Astrocyte of the cerebellum (primary cell): ENCODE results near the gene ZNF736.
"Not testable (repeated sequence)": the region's sequence is repeated elsewhere in the genome, so short reads cannot be mapped to it uniquely, and the experiment has no call there.

Experiments used
- DNase-seq: peaks from one replicate; pipeline ENCODE4 v3.0.0-alpha.2; 2011; ENCODE audit warnings: low read depth
- H3K4me3 ChIP-seq: 2 replicates; pipeline ENCODE4 v1.5.1; 2011; ENCODE audit warnings: mild to moderate bottlenecking, low read depth, low read length, moderate library complexity
- CTCF ChIP-seq: IDR thresholded peaks from 2 replicates; pipeline ENCODE4 v1.5.1; 2012; ENCODE audit warnings: low read length, low read depth, moderate library complexity, mild to moderate bottlenecking; ENCODE audit errors: missing control alignments
- in situ Hi-C: cut with HindIII; loops from 2 replicates; pipeline ENCODE4 v1.10.0; 2017; ENCODE audit warnings: low sequenced_read_pairs

Gene ZNF736

GRCh38 chr7:64320547-64321513 lies 7.1 kb downstream of the ZNF736 start:
- in situ Hi-C loops = no loop called here
- H3K4me3 ChIP-seq = no peak overlapping the region
- no peak for TF ChIP-seq CTCF
- DNase-seq = no peak

GRCh38 chr7:64324166-64324565 lies 10.4 kb downstream of the ZNF736 start:
- DNase-seq, in situ Hi-C loops, H3K4me3 ChIP-seq: not testable (repeated sequence)

- in situ Hi-C loops, DNase-seq, H3K4me3 ChIP-seq: not testable (repeated sequence)
Observed at GRCh38 chr7:64348713-64349210, 35.0 kb downstream of the ZNF736 start.

- H3K4me3 ChIP-seq = no peak overlapping the region
- no peak for DNase-seq
- no peak for TF ChIP-seq CTCF
- in situ Hi-C loops = no loop called here
Observed at GRCh38 chr7:64359543-64359942, 45.8 kb downstream of the ZNF736 start.

GRCh38 chr7:64371116-64371515 lies 57.4 kb downstream of the ZNF736 start:
- DNase-seq = no peak
- H3K4me3 ChIP-seq = no peak overlapping the region
- in situ Hi-C loops = no loop called here
- TF ChIP-seq CTCF = no peak

GRCh38 chr7:64373017-64373416 lies 59.3 kb downstream of the ZNF736 start:
- no peak overlapping the region for H3K4me3 ChIP-seq
- DNase-seq = no peak
- no peak for TF ChIP-seq CTCF
- in situ Hi-C loops = no loop called here

GRCh38 chr7:64400401-64400800 lies 86.6 kb downstream of the ZNF736 start:
- TF ChIP-seq CTCF = no peak
- DNase-seq = no peak
- in situ Hi-C loops = no loop called here
- H3K4me3 ChIP-seq = no peak overlapping the region
